HEK293 (cell line): ENCODE measurements around the gene TBC1D14.

Experiments
- CTCF ChIA-PET: fragments of 350-600 bp; formaldehyde crosslinking; extraction: SDS; loops from one replicate; lab custom pipeline; 2021; ENCODE audit warnings: antibody characterized with exemption; lab: Yijun Ruan, JAX
- POLR2A ChIA-PET: fragments of 300-600 bp; formaldehyde crosslinking; extraction: SDS; loops from one replicate; lab custom pipeline; 2020; ENCODE audit warnings: antibody characterized with exemption, inconsistent platforms; lab: Yijun Ruan, JAX
- H3K27ac ChIP-seq: fragments of 200-500 bp; sonication (Bioruptor generic); 2 replicates; pipeline ENCODE4 v1.5.1; 2014; ENCODE audit warnings: low read depth, low read length, control low read depth, inconsistent platforms; ENCODE audit errors: extremely low read depth
- H3K36me3 ChIP-seq, 2 experiments: fragments of 200-500 bp in 1 of 2; sonication (Bioruptor generic) in 1 of 2; 1 replicate in 1 of 2; 2 replicates in 1 of 2; pipeline ENCODE4 v1.5.1; 2014 to 2017; ENCODE audit warnings: inconsistent platforms in 2 of 2, low read length in 2 of 2; ENCODE audit not compliant: control insufficient read depth in 2 of 2, insufficient read depth in 1 of 2
- H3K4me1 ChIP-seq: fragments of 200-500 bp; sonication (Bioruptor generic); 2 replicates; pipeline ENCODE4 v1.5.1; 2014; ENCODE audit warnings: mild to moderate bottlenecking, low read length, inconsistent platforms; ENCODE audit not compliant: control insufficient read depth, insufficient read depth
- H3K4me3 ChIP-seq: 2 replicates; pipeline ENCODE4 v1.5.1; 2011; ENCODE audit warnings: low read depth, mild to moderate bottlenecking, control low read depth, low read length, moderate library complexity
- H3K9me3 ChIP-seq: fragments of 200-500 bp; sonication (Bioruptor generic); 2 replicates; pipeline ENCODE4 v1.5.1; 2014; ENCODE audit warnings: low read depth, low read length, inconsistent platforms; ENCODE audit not compliant: control insufficient read depth, insufficient read depth
- KLF16 ChIP-seq: fragments of 450-650 bp; formaldehyde crosslinking; IDR thresholded peaks from 2 replicates; pipeline ENCODE4 v1.5.1; 2017; ENCODE audit warnings: missing biosample characterization, missing genetic modification characterization
- ZNF16 ChIP-seq: fragments of 450-650 bp; formaldehyde crosslinking; IDR thresholded peaks from 2 replicates; pipeline ENCODE4 v1.5.1; 2016; ENCODE audit warnings: low read depth, missing biosample characterization, missing genetic modification characterization
- ZNF211 ChIP-seq: fragments of 450-650 bp; formaldehyde crosslinking; IDR thresholded peaks from 2 replicates; pipeline ENCODE4 v1.5.1; 2016; ENCODE audit warnings: low read depth, missing biosample characterization, missing genetic modification characterization
- ZNF280D ChIP-seq: fragments of 450-650 bp; formaldehyde crosslinking; IDR thresholded peaks from 2 replicates; pipeline ENCODE4 v1.5.1; 2016; ENCODE audit warnings: missing biosample characterization, missing genetic modification characterization
- ZNF501 ChIP-seq: fragments of 450-650 bp; formaldehyde crosslinking; IDR thresholded peaks from 2 replicates; pipeline ENCODE4 v1.5.1; 2016; ENCODE audit warnings: missing biosample characterization, missing genetic modification characterization
- ZNF621 ChIP-seq: fragments of 450-650 bp; formaldehyde crosslinking; IDR thresholded peaks from 2 replicates; pipeline ENCODE4 v1.5.1; 2017; ENCODE audit warnings: missing biosample characterization, missing genetic modification characterization
- TF ChIP-seq, protein P1 (sequence below): fragments of 450-650 bp; formaldehyde crosslinking; IDR thresholded peaks from 2 replicates; pipeline ENCODE4 v1.5.1; 2016; ENCODE audit warnings: missing biosample characterization, missing genetic modification characterization
- TF ChIP-seq, protein P2 (sequence below): fragments of 450-650 bp; formaldehyde crosslinking; IDR thresholded peaks from 2 replicates; pipeline ENCODE4 v1.5.1; 2017; ENCODE audit warnings: missing biosample characterization, mild to moderate bottlenecking, missing genetic modification characterization, moderate library complexity
- TF ChIP-seq, protein P3 (sequence below): sonication (generic); formaldehyde crosslinking; IDR thresholded peaks from 2 replicates; pipeline ENCODE4 v1.8.1; 2022; ENCODE audit warnings: mild to moderate bottlenecking, moderate library complexity, missing genetic modification reagents
- TF ChIP-seq, protein P4 (sequence below): fragments of 450-650 bp; formaldehyde crosslinking; IDR thresholded peaks from 2 replicates; pipeline ENCODE4; 2016; ENCODE audit warnings: missing biosample characterization, missing genetic modification characterization

Gene TBC1D14

GRCh38 chr4:6932475-6932874 lies 22.8 kb downstream of the TBC1D14 start (continued):
- TF ChIP-seq, protein P1, sequence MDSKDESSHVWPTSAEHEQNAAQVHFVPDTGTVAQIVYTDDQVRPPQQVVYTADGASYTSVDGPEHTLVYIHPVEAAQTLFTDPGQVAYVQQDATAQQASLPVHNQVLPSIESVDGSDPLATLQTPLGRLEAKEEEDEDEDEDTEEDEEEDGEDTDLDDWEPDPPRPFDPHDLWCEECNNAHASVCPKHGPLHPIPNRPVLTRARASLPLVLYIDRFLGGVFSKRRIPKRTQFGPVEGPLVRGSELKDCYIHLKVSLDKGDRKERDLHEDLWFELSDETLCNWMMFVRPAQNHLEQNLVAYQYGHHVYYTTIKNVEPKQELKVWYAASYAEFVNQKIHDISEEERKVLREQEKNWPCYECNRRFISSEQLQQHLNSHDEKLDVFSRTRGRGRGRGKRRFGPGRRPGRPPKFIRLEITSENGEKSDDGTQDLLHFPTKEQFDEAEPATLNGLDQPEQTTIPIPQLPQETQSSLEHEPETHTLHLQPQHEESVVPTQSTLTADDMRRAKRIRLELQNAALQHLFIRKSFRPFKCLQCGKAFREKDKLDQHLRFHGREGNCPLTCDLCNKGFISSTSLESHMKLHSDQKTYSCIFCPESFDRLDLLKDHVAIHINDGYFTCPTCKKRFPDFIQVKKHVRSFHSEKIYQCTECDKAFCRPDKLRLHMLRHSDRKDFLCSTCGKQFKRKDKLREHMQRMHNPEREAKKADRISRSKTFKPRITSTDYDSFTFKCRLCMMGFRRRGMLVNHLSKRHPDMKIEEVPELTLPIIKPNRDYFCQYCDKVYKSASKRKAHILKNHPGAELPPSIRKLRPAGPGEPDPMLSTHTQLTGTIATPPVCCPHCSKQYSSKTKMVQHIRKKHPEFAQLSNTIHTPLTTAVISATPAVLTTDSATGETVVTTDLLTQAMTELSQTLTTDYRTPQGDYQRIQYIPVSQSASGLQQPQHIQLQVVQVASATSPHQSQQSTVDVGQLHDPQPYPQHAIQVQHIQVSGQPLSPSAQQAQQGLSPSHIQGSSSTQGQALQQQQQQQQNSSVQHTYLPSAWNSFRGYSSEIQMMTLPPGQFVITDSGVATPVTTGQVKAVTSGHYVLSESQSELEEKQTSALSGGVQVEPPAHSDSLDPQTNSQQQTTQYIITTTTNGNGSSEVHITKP (tag by site-specific recombination), result no peak
- TF ChIP-seq, protein P2, sequence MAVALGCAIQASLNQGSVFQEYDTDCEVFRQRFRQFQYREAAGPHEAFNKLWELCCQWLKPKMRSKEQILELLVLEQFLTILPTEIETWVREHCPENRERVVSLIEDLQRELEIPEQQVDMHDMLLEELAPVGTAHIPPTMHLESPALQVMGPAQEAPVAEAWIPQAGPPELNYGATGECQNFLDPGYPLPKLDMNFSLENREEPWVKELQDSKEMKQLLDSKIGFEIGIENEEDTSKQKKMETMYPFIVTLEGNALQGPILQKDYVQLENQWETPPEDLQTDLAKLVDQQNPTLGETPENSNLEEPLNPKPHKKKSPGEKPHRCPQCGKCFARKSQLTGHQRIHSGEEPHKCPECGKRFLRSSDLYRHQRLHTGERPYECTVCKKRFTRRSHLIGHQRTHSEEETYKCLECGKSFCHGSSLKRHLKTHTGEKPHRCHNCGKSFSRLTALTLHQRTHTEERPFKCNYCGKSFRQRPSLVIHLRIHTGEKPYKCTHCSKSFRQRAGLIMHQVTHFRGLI (tag by site-specific recombination), result no peak
- no peak for TF ChIP-seq ZNF280D (tag by site-specific recombination)

DNA sequence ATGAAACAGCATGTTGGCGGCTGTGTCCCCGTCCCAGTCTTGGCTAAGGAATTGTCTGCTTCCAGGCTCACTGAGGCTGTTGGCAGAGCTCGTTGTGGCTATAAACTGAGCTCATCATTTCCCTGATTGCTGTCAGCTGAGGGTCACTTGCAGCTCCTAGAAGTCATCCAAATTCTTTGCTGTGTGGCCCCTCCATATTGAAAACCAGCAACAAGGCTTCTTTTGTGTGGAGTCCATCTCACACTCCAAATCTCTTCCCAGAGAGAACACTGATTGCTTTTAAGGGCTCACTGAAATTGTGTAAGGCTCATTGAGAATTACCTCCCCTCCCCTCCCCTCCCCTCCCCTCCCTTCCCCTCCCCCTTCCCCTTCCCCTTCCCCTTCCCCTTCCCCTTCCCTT lies 23.3 kb downstream of the TBC1D14 start:
- TF ChIP-seq ZNF621 (no peak), KLF16 (no peak), ZNF16 (no peak), ZNF211 (tag by site-specific recombination) (no peak)
- TF ChIP-seq, protein P3, sequence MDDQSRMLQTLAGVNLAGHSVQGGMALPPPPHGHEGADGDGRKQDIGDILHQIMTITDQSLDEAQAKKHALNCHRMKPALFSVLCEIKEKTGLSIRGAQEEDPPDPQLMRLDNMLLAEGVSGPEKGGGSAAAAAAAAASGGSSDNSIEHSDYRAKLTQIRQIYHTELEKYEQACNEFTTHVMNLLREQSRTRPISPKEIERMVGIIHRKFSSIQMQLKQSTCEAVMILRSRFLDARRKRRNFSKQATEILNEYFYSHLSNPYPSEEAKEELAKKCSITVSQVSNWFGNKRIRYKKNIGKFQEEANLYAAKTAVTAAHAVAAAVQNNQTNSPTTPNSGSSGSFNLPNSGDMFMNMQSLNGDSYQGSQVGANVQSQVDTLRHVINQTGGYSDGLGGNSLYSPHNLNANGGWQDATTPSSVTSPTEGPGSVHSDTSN (CRISPR knock-in tag), result no peak
- Histone ChIP-seq H3K4me1 (no peaks in the 10 kb centered on the region), H3K36me3 (peaks cover 0 to 2% of the 10 kb centered on the region in 2 experiments; a peak in 2 of 3 replicates), H3K9me3 (no peaks in the 10 kb centered on the region), H3K27ac (no peak overlapping the region), H3K4me3 (no peak overlapping the region)
- ChIA-PET CTCF (no interaction called here), POLR2A (no interaction called here)

GRCh38 chr4:6933691-6934430 lies 24.2 kb downstream of the TBC1D14 start:
- no peak for TF ChIP-seq ZNF501 (tag by site-specific recombination)
- TF ChIP-seq, protein P4, sequence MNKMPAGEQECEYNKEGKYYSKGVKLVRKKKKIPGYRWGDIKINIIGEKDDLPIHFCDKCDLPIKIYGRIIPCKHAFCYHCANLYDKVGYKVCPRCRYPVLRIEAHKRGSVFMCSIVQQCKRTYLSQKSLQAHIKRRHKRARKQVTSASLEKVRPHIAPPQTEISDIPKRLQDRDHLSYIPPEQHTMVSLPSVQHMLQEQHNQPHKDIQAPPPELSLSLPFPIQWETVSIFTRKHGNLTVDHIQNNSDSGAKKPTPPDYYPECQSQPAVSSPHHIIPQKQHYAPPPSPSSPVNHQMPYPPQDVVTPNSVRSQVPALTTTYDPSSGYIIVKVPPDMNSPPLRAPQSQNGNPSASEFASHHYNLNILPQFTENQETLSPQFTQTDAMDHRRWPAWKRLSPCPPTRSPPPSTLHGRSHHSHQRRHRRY (tag by site-specific recombination), result no peak
- TF ChIP-seq, all 188 proteins: peak for 0
- Histone ChIP-seq H3K9me3 (no peaks in the 10 kb centered on the region), H3K4me1 (no peaks in the 10 kb centered on the region), H3K36me3 (peaks cover 0 to 2% of the 10 kb centered on the region in 2 experiments; a peak in 2 of 3 replicates), H3K27ac (no peak overlapping the region), H3K4me3 (no peak overlapping the region)
- ChIA-PET CTCF (no interaction called here), POLR2A (no interaction called here)
